Measurements from ENCODE around the gene OR51E1.

DNA sequence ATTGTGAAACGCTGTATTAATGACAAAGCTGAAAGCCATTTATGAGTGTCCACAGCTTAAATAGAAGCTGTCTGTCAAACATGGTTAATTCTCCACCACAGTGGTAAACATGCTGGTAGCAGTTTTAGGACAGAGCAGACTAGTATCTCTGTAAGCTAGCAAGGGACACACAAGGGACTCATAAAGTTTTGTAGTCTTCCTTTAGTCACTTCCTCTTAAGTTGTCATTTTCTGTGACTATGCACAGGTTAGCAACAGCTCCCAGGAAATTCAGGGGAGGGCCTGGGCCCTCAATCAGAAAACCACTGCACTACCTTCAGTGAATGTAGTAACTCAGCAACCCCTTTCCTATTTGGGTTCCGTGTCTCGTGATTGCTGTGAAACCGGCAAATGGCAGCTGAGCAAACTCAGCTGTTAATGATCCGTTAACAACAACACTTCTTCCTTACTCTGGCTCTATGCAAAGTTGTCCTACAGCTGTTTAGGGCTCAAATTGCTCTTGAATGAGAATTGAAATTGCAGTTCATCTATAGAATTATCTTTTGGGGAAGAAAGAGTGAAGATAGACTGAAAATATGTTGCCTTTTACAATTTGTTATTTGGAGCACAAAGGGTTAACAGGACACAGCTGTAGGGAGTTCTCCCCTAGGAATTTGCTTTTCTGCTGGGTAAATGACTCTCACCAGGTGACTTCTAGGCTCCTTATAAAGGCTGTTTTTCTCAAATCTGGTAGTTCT, 60.4 kb downstream of the OR51E1 start, which contains the start of gene MMP26:
- no peak for TF ChIP-seq POLR2A (IDR thresholded peaks at IDR 0.05; ENCODE audit: low read depth)
- TF ChIP-seq, protein P1, sequence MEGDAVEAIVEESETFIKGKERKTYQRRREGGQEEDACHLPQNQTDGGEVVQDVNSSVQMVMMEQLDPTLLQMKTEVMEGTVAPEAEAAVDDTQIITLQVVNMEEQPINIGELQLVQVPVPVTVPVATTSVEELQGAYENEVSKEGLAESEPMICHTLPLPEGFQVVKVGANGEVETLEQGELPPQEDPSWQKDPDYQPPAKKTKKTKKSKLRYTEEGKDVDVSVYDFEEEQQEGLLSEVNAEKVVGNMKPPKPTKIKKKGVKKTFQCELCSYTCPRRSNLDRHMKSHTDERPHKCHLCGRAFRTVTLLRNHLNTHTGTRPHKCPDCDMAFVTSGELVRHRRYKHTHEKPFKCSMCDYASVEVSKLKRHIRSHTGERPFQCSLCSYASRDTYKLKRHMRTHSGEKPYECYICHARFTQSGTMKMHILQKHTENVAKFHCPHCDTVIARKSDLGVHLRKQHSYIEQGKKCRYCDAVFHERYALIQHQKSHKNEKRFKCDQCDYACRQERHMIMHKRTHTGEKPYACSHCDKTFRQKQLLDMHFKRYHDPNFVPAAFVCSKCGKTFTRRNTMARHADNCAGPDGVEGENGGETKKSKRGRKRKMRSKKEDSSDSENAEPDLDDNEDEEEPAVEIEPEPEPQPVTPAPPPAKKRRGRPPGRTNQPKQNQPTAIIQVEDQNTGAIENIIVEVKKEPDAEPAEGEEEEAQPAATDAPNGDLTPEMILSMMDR (IDR thresholded peaks at IDR 0.05) = no peak
